Thyroid gland (tissue), 4 donors: ENCODE results near the gene NEDD4L. TPM values are rescaled to one million over a fixed set of nuclear protein-coding genes. Genes with fewer than 3 reads are reported as not detected.

Source experiments
- DNase-seq, 2 donors: peaks; one replicate each; pipeline ENCODE4 v3.0.0-alpha.2; 2019
- H3K27ac ChIP-seq, 3 donors: fragments of 200-600 bp; sonication (generic); 1 replicate in 2 of 3; 2 replicates in 1 of 3; pipeline ENCODE4 v1.5.1; 2016 to 2019; ENCODE audit warnings: mild to moderate bottlenecking in 1 of 3, moderate library complexity in 1 of 3
- H3K27me3 ChIP-seq: fragments of 200-600 bp; sonication (generic); one replicate; pipeline ENCODE4 v1.5.1; 2019
- H3K36me3 ChIP-seq, 2 donors: fragments of 200-600 bp; sonication (generic); one replicate each; pipeline ENCODE4 v1.5.1; 2016 to 2019
- H3K4me1 ChIP-seq, 2 donors: fragments of 200-600 bp; sonication (generic); one replicate each; pipeline ENCODE4 v1.5.1; 2017 to 2019
- H3K4me3 ChIP-seq, 3 donors: fragments of 200-600 bp; sonication (generic); replicated peaks in 1 of 3; 1 replicate in 2 of 3; 2 replicates in 1 of 3; pipeline ENCODE4 v1.5.1; 2016; ENCODE audit warnings: mild to moderate bottlenecking in 1 of 3
- H3K9me3 ChIP-seq: fragments of 200-600 bp; sonication (generic); one replicate; pipeline ENCODE4 v1.5.1; 2017
- CTCF ChIP-seq, 6 experiments: fragments of 200-600 bp in 3 of 6; fragments of 450-650 bp in 3 of 6; sonication (generic) in 3 of 6; IDR thresholded peaks; one replicate each; pipeline ENCODE4 v1.5.1; 2016 to 2019; ENCODE audit warnings: antibody characterized with exemption in 6 of 6, mild to moderate bottlenecking in 2 of 6, inconsistent platforms in 1 of 6, moderate library complexity in 1 of 6
- POLR2A ChIP-seq, 2 donors: fragments of 450-650 bp; IDR thresholded peaks; one replicate each; pipeline ENCODE4 v1.6.1; 2017; ENCODE audit warnings: antibody characterized with exemption in 2 of 2, mild to moderate bottlenecking in 2 of 2, moderate library complexity in 1 of 2
- WGBS, 2 donors: methylation state at CpG; one replicate each; pipeline ENCODE4 v1.1.5; 2017; 5-methylcytosine and 5-hydroxymethylcytosine counted together
- intact Hi-C: fragments of 100-400 bp; cut with DNase I; formaldehyde crosslinking; loops from one replicate; pipeline ENCODE4 v1.15.1; 2023
- total RNA-seq, 4 donors: library from RNA; depleted of rRNA; stranded (reverse); fragments of >200 nt; gene quantifications; one replicate each; pipeline ENCODE4 v1.2.3, GENCODE V29; 2016

NEDD4L gene
- total RNA-seq, 4 donors from 2014 or later, result 61.5 to 105 (median 78.0) TPM

GRCh38 chr18:58012356-58012755 lies 31.7 kb upstream of the NEDD4L start:
- 93 to 97% methylated on average over 1 of the region's 1 CpG for WGBS, 2 donors

GRCh38 chr18:58013241-58014211 lies 30.5 kb upstream of the NEDD4L start:
- Histone ChIP-seq H3K27me3 (no peaks in the 10 kb centered on the region), H3K27ac (no peak overlapping the region), H3K36me3 (no peaks in the 10 kb centered on the region), H3K4me3 (no peak overlapping the region), H3K4me1 (no peaks in the 10 kb centered on the region), H3K9me3 (no peaks in the 10 kb centered on the region)
- intact Hi-C loops, result no loop called here
- no peak for DNase-seq
- 62 to 65% methylated on average over 8 of the region's 8 CpGs for WGBS, 2 donors
- TF ChIP-seq CTCF (IDR thresholded peaks at IDR 0.05) (no peak), POLR2A (IDR thresholded peaks at IDR 0.05) (no peak)

More at GRCh38 chr18:58012356-58012755, 31.7 kb upstream of the NEDD4L start:
- no peak for TF ChIP-seq POLR2A (IDR thresholded peaks at IDR 0.05)
- no peak for TF ChIP-seq CTCF (IDR thresholded peaks at IDR 0.05)
- Histone ChIP-seq H3K27ac (no peak overlapping the region), H3K9me3 (no peaks in the 10 kb centered on the region), H3K27me3 (no peaks in the 10 kb centered on the region), H3K4me1 (no peaks in the 10 kb centered on the region), H3K36me3 (no peaks in the 10 kb centered on the region), H3K4me3 (no peak overlapping the region)
- DNase-seq, result no peak
- intact Hi-C loops, result no loop called here

- no peak overlapping the region for H3K4me3 ChIP-seq
- no peak overlapping the region for H3K27ac ChIP-seq
- TF ChIP-seq CTCF (IDR thresholded peaks at IDR 0.05) (no peak), POLR2A (IDR thresholded peaks at IDR 0.05) (no peak)
- intact Hi-C loops, result no loop called here
- no peak for DNase-seq
- no peaks in the 10 kb centered on the region for H3K27me3 ChIP-seq
- H3K9me3 ChIP-seq, result no peaks in the 10 kb centered on the region
- 85 to 86% methylated on average over 13 of the region's 13 CpGs for WGBS, 2 donors
- no peaks in the 10 kb centered on the region for H3K36me3 ChIP-seq
- no peaks in the 10 kb centered on the region for H3K4me1 ChIP-seq
Measured at GRCh38 chr18:58015065-58015780, 28.8 kb upstream of the NEDD4L start.

- TF ChIP-seq POLR2A (IDR thresholded peaks at IDR 0.05), result no peak
- no peak for TF ChIP-seq CTCF (IDR thresholded peaks at IDR 0.05)
- no peak for DNase-seq
- no peaks in the 10 kb centered on the region for H3K4me1 ChIP-seq
- H3K9me3 ChIP-seq, result no peaks in the 10 kb centered on the region
- H3K27me3 ChIP-seq, result no peaks in the 10 kb centered on the region
- H3K27ac ChIP-seq, result no peak overlapping the region
- intact Hi-C loops, result no loop called here
- H3K36me3 ChIP-seq, result no peaks in the 10 kb centered on the region
- H3K4me3 ChIP-seq, result no peak overlapping the region
Measured at GRCh38 chr18:58017267-58017666, 26.8 kb upstream of the NEDD4L start.
